HG03097 (cell line): ENCODE data around the gene PBX4.

Experiments
- ATAC-seq: cut with Tn5 transposase; IDR thresholded peaks from one replicate; pipeline ENCODE4 v1.9.1; 2021; ENCODE audit not compliant: unreplicated experiment, low FRiP score

Gene PBX4

DNA sequence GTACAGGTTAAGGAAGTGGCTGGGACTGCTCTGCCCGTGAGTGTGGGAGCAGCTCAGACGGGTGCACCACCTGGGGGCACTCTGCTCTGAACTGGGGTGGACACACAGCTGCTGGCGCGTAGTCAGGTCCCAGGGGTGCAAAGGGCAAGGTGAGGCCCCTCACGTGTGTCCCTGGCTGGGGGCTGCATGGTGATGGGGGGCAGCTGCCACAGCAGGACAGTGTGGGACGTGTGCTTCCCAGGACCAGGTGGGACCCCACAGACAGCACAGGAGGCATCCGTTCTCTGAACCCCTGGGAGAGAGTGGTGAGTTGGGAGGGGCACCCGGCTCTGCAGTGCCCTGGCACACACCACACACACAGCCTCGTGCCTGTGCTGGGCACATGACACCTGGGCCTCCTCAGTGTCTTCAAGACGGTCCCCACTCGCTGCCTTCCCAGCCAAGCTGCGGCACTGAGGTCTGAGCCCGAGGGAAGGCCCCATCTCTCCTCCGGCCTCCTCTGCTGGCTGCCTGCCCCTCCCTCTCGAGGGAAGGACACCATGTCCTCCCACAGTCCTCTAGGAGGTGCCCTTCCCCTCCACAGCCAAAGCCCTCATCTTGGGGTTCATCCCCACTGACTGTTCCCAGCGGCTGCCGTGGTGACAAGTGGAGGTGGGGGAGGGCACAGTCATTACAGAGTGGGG is 55.7 kb downstream of the PBX4 start:
- no peak for ATAC-seq

DNA sequence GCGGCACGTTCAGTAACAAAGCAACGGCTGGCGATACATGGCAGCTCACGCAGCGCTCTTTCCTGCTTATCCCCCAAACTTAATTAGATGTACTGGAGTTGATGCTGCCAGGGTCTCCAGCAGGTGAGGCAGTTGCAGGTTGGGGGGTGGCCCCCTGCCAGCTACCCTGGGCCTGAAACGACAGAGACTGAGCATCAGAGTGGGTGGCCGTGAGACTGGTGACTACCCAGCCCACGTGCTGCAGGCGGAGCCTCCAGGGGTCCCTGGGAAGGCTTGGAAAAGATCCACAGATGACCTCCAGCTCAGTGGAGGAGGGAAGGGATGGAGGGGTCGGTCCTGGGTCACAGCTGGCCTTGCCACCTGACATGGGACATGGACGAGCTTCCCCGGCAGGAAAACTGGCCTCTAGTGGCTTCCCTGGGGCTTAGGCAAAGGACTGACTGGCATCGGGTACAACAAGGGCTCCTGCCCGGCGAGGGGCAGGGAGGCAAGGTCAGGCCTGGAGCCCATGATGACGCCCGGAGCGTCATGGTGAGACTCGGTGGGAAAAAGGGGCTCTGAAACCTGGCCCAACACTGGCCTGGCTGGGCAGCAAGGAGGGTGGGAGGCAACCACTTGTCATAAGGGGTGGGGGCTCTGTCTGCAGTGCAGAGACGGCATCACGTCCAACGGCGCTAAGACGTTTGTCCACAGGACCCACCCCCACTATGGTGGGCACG is 56.4 kb downstream of the PBX4 start:
- ATAC-seq: no peak

DNA sequence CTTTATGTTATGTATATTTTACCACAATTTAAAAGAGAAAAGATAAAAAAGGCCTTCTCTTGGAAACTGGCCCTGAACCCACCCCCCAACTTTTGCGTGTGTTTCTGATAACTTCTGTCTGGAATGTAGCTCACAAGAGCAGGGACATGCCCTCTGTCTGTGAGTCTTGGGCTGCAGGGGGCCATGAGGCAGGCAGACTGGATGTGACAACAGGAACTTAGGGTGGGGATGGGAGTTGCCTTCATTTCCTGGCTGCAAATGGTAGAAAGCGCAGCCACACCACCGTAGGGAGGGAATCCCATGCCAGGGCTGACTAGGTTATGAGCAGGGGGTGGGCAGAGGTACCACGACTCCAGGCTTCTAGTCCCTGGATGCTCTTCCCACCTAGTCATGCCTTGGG is 58.6 kb downstream of the PBX4 start:
- no peak for ATAC-seq

DNA sequence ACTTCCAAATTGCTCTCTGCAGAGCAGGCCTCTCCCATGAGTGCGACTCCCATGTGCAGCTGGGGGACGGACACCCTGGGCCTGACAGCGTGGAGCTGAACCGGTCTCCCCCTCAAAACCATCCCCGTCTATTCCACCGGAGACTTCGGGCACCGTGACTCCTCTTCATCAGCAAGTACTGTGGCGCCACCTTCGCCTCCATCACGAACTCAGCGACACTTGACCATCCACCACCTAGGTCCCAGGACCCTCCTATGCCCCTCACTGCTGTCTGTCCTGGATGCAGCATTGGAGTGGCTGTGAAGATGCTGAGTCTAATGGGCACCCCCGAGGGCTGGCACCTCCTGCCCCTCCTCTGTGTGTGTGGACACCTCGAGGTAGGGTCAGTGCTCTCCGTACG is 59.9 kb downstream of the PBX4 start:
- ATAC-seq: no peak

DNA sequence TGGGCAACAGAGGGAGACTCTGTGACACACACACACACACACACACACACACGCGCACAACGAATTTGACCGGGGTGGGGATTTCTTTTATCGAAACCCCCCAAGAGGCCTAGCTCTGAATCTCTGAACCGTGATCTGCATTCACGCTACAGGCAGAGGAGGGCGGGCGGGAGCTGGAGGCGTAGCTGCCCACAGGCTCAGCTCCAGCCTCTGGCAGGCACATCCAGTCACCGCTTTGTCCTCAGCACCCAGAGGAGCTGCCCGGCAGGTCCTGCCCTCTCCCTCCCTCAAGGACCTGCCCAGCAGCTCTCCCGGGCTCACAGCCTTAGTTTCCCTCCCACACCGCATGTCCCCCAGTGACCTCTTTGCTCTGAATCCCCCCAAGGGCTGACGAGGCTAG is 60.4 kb downstream of the PBX4 start:
- ATAC-seq: no peak

DNA sequence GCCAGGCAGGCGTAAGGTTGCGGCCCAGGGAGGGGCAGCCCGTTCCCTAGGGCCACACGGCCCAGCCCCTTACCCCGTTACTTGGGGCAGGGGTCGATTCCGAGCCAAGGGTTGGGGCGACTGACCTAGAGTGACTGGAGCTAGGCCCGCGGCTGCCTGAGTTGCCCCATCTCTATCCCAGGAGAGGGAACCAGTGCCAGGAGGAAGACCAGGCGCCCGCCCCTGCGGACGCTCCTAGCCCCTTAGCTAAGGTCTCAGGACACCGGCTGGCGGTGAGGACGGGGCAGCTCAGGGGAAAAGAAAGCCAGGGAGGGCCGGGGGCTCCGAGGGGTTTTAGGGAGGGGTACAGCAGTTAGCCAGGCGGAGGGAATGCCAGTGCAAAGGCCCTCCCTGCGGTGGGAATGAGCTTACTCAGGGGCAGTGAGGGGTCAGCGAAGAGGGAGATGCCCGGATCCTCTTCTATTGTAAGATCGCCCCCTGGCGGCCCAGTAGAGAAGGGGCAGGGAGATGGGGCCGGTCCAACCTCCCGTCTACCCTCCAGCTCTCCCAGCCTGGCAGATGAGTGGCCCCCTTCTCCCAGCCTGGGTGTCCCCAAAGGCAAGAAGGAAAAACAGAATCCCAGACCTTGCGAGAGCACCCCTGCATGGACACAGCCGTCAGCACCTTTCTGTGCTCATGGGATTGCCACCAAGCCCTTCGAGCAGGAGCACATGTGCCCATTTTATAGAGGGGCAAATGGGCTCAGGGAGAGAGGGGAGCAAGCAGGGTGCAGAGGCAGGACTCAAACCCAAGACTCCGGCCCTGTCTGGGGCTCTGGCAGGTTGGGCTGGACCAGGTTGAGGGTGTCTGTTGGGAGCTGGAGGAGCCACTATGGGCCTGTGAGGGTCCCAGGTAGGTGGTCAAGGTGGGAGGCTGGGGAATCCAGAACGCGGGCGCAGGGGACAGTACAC is 64.1 kb downstream of the PBX4 start:
- ATAC-seq: no peak

DNA sequence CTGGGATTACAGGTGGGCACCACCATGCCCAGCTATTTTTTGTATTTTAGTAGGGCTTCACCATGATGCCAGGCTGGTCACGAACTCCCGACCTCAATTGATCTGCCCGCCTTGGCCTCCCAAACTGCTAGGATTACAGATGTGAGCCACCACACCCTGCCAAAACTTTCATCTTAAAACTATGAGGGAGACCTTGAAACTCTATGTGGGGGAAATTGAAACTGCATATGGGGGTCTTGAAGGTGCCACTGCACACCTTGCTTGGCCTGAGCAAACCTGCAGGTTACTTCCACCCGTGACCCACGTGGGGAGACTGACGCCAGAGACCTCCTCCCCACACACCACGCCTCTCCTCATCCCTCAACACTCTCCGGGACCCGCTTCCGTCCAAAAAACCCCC is 64.8 kb downstream of the PBX4 start:
- no peak for ATAC-seq

DNA sequence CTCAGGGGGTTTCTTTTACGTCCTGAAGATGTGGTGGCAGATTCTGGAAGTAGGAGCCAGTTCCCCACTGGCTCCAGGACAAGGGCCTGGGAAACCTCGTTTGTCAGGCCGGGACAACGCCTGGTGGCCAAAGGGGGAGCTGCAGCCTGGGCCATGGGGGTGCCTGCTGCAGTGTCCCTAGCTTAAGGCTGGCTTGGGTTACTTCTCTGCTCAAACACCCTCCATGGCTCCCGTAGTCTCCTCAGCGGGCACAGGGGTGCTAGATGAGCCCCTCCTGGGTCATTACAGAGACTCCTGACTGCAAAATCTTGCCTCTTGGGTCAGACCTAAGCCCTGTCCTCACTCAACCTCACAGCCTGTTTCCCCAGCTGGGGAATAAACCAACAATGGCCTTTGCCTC is 65.7 kb downstream of the PBX4 start:
- ATAC-seq: no peak

DNA sequence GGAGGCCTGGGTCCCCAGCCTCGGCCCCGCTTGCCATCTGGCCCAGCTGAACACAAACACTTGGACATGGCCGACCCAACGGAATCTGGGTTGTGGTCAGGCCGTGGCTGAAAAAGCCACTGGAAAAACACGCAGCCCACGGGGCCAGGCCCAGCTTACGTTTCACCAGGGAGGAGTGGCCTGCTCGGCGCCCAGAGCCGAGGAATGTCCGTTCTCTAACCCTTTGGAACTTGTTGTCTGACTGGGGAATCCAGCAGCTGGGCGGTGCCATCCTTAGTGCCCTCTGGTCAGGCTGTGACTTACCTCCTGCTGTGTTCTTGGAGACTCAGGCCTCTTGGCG is 66.7 kb downstream of the PBX4 start:
- no peak for ATAC-seq

DNA sequence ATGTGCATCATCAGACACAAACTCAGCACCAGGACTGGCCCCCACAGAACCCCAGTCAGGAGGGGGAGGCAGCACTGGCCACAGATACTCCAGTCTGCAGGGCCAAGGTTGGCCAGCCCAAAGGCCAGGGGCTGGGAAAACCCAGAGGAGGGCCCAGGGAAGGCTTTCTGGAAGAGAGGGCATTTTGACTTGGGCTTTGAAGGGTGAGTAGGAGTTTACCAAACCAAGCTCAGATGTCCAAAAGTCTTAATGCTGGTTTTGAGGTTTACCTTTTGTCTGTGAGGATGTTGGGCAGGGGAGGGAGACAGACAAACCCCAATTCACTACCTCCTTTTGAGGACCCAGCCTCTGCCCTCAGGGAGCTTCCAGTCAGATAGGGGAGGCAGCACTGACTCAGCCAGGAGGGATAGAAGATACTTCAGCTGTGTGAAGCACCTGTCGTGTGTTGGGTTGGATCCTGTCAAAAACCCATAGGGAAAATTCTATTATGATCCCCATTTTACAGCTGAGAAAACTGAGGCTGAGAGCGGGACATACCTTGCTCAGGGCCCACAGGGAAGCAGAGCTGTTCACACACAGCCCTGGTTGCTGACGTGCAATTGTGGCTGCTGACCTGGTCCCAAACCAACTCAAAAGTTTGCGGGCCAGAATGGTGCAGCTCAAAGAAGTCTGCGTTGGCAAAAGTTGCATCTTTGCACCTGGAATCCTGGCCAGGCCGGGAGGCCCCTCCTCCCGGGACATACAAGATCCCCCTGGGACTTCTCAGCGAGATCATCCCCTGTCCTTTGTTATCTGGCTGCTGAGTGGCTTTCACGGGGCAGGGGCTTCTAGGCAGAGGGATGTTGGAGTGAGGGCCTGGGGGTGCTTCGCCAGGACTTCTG is 67.3 kb downstream of the PBX4 start:
- no peak for ATAC-seq

DNA sequence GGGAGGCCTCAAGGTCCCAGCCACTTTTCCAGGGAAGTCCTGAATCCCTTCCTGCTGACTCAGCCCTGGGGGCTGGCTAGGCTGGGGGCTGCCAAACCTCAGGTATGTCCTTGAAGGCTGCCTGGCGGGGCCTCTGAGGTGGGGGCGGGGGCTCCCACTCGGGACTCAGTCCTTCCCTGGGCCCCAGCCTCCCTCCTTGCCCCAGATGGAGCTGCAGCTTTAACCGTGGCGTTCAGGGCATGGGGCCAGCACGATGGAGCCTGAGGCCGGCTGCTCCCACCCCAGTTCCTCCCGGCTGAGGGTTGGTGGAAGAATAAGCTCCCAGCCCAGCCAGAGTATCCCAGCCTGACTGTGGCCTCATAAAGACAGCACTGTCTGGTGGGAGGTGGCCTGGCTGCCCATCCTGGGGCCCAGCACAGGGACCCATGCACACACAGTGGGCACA is 68.0 kb downstream of the PBX4 start:
- no peak for ATAC-seq

DNA sequence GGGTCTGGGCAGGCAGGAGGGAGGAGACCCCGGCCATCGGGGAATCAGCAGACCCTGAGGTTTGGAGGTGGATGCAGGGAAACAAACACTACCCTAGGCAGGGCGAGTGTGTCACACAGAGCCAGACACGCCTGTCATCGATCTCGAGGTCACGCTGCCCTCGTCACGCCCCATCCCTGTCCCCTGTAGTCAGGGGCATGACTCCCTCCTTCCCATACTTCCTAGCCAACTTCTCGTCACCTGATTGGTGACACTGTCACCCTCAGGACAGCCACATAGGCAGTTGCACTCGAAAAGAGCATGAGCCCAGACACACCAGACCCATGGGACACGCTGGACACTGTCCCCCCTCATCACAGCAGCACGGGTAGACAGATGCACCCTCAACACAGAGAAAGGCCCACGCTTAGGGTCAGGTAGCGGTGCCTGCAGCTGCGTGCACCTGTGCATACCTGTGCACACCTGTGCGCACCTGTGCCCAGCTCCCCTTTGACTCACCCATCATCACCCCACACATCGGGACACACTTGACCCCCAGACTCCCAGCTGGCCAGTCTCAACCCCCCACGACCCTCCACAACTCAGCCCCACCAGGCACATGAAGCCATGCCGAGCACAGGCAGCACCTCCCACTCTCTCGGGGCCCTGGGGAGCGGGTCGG is 68.6 kb downstream of the PBX4 start:
- no peak for ATAC-seq

- no peak for ATAC-seq
Measured at GRCh38 chr19:19548915-19549759, 69.3 kb downstream of the PBX4 start.

GRCh38 chr19:19547674-19548336 is 70.7 kb downstream of the PBX4 start:
- no peak for ATAC-seq

- no peak for ATAC-seq
Measured at GRCh38 chr19:19546751-19547162, 71.7 kb downstream of the PBX4 start.

GRCh38 chr19:19545707-19546106 is 72.8 kb downstream of the PBX4 start:
- ATAC-seq: no peak

GRCh38 chr19:19544954-19545591 is 73.4 kb downstream of the PBX4 start:
- ATAC-seq: no peak
